A549 treated with CORT108297 at 1 μM for 4 hours (cell line): ENCODE results near the gene PPARD. TPM values are rescaled to one million over a fixed set of nuclear protein-coding genes. Genes with fewer than 3 reads are reported as not detected.

Experiments used
- total RNA-seq: library from RNA; stranded (reverse); fragments of 200-300 nt; extraction: Qiagen RNA extraction; gene quantifications from 5 replicates; pipeline ENCODE4 v1.2.3, GENCODE V29; 2022

PPARD gene
- total RNA-seq, result 4.8 to 6.9 TPM (median 6.3 TPM) in 5 replicates

DNA sequence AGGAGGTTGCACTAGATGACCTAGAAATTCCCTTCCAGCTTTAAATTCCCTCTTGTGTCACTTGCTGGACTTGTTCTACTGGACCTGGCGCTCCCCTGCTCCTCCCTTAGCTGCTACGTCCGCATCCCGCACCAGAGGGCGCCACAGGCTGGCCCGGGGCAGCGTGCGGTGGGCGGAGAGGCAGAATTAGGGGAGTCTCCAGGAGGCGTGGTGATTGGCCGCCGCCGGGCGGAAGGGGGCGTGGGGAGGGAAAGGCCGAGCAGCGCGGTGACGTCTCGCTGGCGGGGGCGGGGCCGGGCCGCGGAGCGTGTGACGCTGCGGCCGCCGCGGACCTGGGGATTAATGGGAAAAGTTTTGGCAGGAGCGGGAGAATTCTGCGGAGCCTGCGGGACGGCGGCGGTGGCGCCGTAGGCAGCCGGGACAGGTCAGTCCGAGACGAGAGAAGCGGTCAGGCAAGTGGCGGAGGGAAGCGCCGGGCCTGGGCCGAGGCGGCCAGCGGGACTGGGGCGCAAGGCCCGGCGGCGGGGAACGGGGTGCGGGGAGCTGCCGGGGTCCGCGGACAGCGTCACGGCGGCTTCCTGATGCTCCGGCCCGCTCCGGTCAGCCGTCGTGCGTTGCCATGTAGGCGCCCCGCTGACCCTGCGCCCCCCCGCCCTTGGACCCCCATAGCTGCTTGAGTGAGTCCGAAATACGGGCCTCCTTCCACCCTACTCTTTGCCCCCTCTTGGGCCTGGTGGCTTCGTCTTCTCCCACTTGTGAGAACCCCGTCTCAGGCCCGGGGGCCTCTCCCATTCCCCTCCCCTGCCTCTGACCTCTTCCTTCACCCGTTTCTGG, at the start of gene PPARD:
Gene PPARD, plus strand, starts transcription at position 301 of the 834 bp plus-strand sequence. CDS start 68,530 bp downstream, outside the sequence.

GRCh38 chr6:35297601-35298481, 44.5 kb upstream of the PPARD start, which contains the start of gene DEF6:
DEF6 (plus strand) TSS chr6:35297818; CDS start chr6:35297857, 39 bp downstream.

GRCh38 chr6:35452183-35453090, 110.1 kb downstream of the PPARD start, which contains the start of gene FANCE:
FANCE (plus strand) TSS chr6:35452338; CDS start chr6:35452546, 208 bp downstream.

DNA sequence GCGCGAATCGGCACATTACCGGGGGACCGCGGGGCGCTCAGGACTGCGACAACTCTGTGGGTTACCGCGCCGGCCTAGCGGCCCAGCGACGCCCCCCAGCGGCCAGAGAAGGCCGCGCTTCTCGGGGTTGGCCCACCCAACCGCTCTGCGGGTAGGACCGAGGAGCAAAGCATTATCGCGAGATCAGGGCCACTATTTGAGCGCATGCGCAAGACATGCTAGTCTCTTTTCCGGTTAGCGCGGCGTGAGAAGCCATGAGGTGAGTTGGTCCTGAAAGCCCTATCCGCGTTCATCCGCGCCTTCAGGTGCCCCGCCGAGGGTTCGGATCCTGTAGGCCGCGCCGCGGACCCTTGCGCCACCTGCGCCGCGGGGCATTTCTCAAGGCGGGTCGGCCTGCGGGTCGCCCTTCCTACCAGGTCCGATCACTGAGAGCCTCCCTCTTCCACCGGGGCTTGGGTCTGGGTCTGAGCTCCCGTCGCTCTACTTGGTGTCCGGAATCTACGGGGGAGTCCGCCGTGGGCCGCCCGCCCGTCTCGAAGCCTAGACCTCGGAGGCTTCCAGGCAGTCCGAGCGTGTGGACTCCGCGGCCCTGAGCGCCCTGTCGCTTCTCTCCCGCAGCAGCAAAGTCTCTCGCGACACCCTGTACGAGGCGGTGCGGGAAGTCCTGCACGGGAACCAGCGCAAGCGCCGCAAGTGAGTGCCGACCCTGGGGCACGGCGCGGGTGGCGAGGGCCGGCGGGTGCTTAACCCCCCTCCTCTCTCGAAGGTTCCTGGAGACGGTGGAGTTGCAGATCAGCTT, 126.0 kb downstream of the PPARD start, which contains the start of gene RPL10A:
Gene RPL10A, plus strand, starts transcription at position 221 of the 799 bp plus-strand sequence. Its CDS starts 34 bp downstream, at position 255.

Other genes starting within 250 kb of the PPARD start
- not detected in 5 replicates for gene TCP11, start 201.2 kb upstream of the PPARD start, total RNA-seq
- gene SCUBE3, start 128.6 kb upstream of the PPARD start, total RNA-seq, result 0.03 to 0.07 TPM (median 0.06 TPM) in 5 replicates
- gene ZNF76, start 82.8 kb upstream of the PPARD start, total RNA-seq, result 7.1 to 11.3 TPM (median 10.6 TPM) in 5 replicates
- gene DEF6, start 44.7 kb upstream of the PPARD start, total RNA-seq, result 0.03 to 0.07 TPM (median 0.06 TPM) in 3 of 5 replicates, not detected in the others
- 2.8 to 3.5 TPM (median 3.3 TPM) in 5 replicates for gene FANCE, start 109.8 kb downstream of the PPARD start, total RNA-seq
- gene RPL10A, start 125.8 kb downstream of the PPARD start, total RNA-seq, result 1,328 to 1,548 TPM (median 1,505 TPM) in 5 replicates
- gene TEAD3, start 154.5 kb downstream of the PPARD start, total RNA-seq, result 4.1 to 7.8 TPM (median 6.2 TPM) in 5 replicates
- not detected in 5 replicates for gene TULP1, start 170.3 kb downstream of the PPARD start, total RNA-seq